Measurements from ENCODE around the gene TSPOAP1. TPM values are rescaled to one million over a fixed set of nuclear protein-coding genes. Genes with fewer than 3 reads are reported as not detected.

The TSPOAP1 gene
- total and polyA plus RNA-seq, 10 of the 15 experiments (the other 5 are each of a cell fraction or from before 2014, with no cell fraction given): 0.58 to 16.4 (median 4.2) TPM; not detected in 1

DNA sequence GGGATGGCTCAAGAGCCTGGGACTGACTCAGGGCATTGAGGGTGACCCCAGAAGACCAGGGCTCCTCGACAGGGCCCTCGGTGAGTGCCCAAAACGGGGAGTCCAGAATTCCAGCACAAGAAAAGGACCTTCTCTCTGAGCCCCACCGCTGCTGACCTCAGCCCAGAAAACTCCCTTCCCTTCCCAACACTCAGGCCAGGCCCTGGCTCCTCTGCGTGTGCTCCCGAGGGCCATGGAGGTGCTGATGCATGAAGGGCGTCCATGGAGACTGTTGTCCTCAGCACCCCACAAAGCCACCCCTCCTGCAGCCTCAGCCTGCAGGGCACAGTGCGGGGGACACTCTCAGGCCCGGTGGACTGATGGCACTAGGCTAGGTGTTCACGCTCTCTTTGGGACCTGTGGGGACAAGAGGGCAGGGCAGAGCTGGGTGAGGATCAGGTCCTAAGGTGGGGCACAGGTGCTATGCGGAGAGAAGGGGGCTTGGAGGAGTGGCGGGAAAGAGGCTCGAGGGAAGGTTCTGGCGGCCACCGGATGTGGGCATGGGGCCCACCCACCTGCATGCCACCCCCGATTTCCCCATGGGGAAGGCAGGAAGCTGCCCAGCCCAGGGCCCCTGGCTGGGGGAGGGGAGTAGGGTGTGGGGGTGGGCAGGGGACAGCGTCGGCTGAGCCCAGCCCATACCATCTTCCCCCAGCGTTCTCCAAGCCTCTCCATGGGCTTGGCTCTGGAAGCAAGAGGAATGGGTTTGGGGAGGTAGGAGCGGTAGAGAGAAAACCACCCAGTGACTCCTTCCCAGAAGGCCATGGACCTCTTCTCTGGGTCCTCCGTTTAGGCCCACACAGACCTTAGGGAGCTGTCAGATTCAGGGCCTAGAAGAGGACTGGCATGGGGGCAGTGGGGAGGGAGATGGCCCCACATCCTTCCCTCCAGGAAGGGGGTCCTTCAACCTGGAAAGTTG, 4.5 kb upstream of the TSPOAP1 start (continued):
- TF ChIP-seq TBL1XR1 (IDR thresholded peaks at IDR 0.05; ENCODE audit: low read depth, low read length): peak; percentile 70; the same call in 1 of the 2 replicates
- peak; percentile 67 for TF ChIP-seq LARP7 (IDR thresholded peaks at IDR 0.05)
- TF ChIP-seq, protein P1, sequence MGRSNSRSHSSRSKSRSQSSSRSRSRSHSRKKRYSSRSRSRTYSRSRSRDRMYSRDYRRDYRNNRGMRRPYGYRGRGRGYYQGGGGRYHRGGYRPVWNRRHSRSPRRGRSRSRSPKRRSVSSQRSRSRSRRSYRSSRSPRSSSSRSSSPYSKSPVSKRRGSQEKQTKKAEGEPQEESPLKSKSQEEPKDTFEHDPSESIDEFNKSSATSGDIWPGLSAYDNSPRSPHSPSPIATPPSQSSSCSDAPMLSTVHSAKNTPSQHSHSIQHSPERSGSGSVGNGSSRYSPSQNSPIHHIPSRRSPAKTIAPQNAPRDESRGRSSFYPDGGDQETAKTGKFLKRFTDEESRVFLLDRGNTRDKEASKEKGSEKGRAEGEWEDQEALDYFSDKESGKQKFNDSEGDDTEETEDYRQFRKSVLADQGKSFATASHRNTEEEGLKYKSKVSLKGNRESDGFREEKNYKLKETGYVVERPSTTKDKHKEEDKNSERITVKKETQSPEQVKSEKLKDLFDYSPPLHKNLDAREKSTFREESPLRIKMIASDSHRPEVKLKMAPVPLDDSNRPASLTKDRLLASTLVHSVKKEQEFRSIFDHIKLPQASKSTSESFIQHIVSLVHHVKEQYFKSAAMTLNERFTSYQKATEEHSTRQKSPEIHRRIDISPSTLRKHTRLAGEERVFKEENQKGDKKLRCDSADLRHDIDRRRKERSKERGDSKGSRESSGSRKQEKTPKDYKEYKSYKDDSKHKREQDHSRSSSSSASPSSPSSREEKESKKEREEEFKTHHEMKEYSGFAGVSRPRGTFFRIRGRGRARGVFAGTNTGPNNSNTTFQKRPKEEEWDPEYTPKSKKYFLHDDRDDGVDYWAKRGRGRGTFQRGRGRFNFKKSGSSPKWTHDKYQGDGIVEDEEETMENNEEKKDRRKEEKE (IDR thresholded peaks at IDR 0.05): no peak
- 0 out of 2 replicates have a peak, but pooled peaks have one; percentile 47 for TF ChIP-seq NR2F1 (conservative IDR thresholded peaks at IDR 0.05)

All from GM12878 (cell line).